Endodermal cell (in vitro differentiated cells): ENCODE results near the gene PHC2. TPM values are rescaled to one million over a fixed set of nuclear protein-coding genes. Genes with fewer than 3 reads are reported as not detected.

ENCODE experiments used
- DNase-seq: peaks from one replicate; pipeline ENCODE4 v3.0.0-alpha.2; 2017
- H3K27ac ChIP-seq: 2 replicates; pipeline ENCODE4 v1.5.1; 2013; ENCODE audit warnings: mild to moderate bottlenecking, low read depth, low read length, moderate library complexity
- H3K27me3 ChIP-seq: 2 replicates; pipeline ENCODE4 v1.6.1; 2013; ENCODE audit warnings: mild to moderate bottlenecking, low read length, moderate library complexity; ENCODE audit not compliant: insufficient read depth, control insufficient read depth, poor library complexity, severe bottlenecking
- H3K36me3 ChIP-seq: 2 replicates; pipeline ENCODE4 v1.7.0; 2013; ENCODE audit warnings: mild to moderate bottlenecking, low read length, moderate library complexity; ENCODE audit not compliant: control insufficient read depth, insufficient read depth
- H3K4me1 ChIP-seq: one replicate; pipeline ENCODE4 v1.7.0; 2013; ENCODE audit warnings: low read length; ENCODE audit not compliant: control insufficient read depth, insufficient read depth
- H3K4me3 ChIP-seq: 2 replicates; pipeline ENCODE4 v1.5.1; 2013; ENCODE audit warnings: mild to moderate bottlenecking, low read length, moderate library complexity
- H3K9ac ChIP-seq: 2 replicates; pipeline ENCODE4 v1.6.1; 2013; ENCODE audit warnings: mild to moderate bottlenecking, low read length, moderate library complexity; ENCODE audit not compliant: poor library complexity, severe bottlenecking; ENCODE audit errors: extremely low read depth
- H3K9me3 ChIP-seq: 2 replicates; pipeline ENCODE4 v1.6.1; 2013; ENCODE audit warnings: mild to moderate bottlenecking, low read length, moderate library complexity; ENCODE audit not compliant: control insufficient read depth
- H3K27ac Mint-ChIP-seq: 2 replicates; pipeline ENCODE4 v1.8.0; 2020; ENCODE audit warnings: mixed read lengths
- H3K27me3 Mint-ChIP-seq: 2 replicates; pipeline ENCODE4 v1.8.0; 2021; ENCODE audit warnings: mild to moderate bottlenecking, mixed read lengths; ENCODE audit not compliant: insufficient read depth
- H3K36me3 Mint-ChIP-seq: 2 replicates; pipeline ENCODE4 v1.8.0; 2020; ENCODE audit warnings: low read depth, mixed read lengths
- H3K4me1 Mint-ChIP-seq: 2 replicates; pipeline ENCODE4 v1.8.0; 2020; ENCODE audit warnings: mixed read lengths
- H3K4me3 Mint-ChIP-seq: 2 replicates; pipeline ENCODE4 v1.8.0; 2020; ENCODE audit warnings: mild to moderate bottlenecking, moderate library complexity, mixed read lengths
- H3K9me3 Mint-ChIP-seq: 2 replicates; pipeline ENCODE4 v1.8.0; 2020; ENCODE audit warnings: mild to moderate bottlenecking, mixed read lengths
- CTCF ChIP-seq: fragments of 200-600 bp; sonication (generic); conservative IDR thresholded peaks from 2 replicates; pipeline ENCODE4 v1.5.0; 2021; ENCODE audit warnings: antibody characterized with exemption, mild to moderate bottlenecking
- WGBS, 2 experiments: methylation state at CpG; one replicate each; pipeline versions ENCODE4 v1.1.5 to v1.1.7; 2013; ENCODE audit warnings: missing lambda C conversion rate in 2 of 2, mixed read lengths in 1 of 2; ENCODE audit not compliant: insufficient coverage in 1 of 2, insufficient read length in 1 of 2; 5-methylcytosine and 5-hydroxymethylcytosine counted together
- total RNA-seq, 2 donors: library from RNA; stranded (reverse); fragmentation: NEBNext Ultra II Directional in 1 of 2; extraction: Animal tissue kit (Norgen Biotek cat#: 25700) in 1 of 2; gene quantifications; 2 replicates in 1 of 2; 3 replicates in 1 of 2; pipeline ENCODE4 v1.2.1, GENCODE V29; 2021

PHC2 gene
- total RNA-seq, 2 donors from 2014 or later: 32.1 to 43.9 TPM

DNA sequence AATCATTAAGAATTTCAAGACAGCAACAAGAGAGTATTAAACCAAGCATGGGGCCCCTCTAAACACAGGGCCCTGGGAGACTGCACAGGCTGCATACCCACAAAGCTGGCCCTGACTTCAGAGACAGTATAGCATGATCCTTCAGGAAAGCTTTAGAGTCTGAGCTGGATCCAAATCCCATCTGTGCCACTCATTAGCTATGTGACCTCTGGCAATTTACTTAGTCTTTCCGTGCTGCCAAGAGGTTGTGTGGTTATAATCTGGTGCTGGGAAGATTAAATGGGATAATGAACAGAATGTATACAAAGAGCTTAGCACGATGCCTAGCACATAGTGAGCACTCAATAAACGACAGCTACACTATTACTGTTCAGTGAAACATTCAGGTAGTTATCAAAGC lies 4.0 kb downstream of the PHC2 start:
- H3K9me3 Mint-ChIP-seq: no peaks in the 10 kb centered on the region
- WGBS, 2 experiments: 93 to 100% methylated on average over 1 to 3 of the region's 3 CpGs

DNA sequence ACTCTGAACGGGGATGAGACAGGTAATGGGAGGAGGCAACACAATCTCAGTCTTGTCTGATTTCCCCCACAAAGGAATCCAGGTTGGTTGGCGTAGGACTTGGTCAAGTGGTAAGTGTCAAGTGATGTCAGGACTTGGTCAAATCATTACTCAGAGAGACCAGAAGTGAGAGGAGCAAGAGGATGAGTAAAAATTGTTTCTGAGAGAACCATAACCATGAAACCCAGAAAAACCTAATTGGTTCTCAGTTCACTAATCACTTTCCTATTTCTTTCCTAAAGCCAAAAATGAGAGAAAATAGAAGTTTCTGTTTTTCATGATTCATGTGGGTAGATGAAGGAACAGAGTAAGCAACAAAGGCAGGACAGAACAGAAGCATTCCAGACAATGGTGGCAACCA lies 5.0 kb downstream of the PHC2 start:
- WGBS, 2 experiments: 93% methylated on average over 2 of the region's 2 CpGs; no CpG with 5 or more reads in 1 of the 2 experiments
- H3K4me1 Mint-ChIP-seq: no peaks in the 10 kb centered on the region
- H3K9me3 Mint-ChIP-seq: no peaks in the 10 kb centered on the region
- Histone ChIP-seq H3K4me1 (peaks cover 8% of the 10 kb centered on the region), H3K36me3 (no peaks in the 10 kb centered on the region), H3K9me3 (no peaks in the 10 kb centered on the region), H3K9ac (no peak overlapping the region), H3K27me3 (peaks cover 27% of the 10 kb centered on the region), H3K4me3 (no peak overlapping the region), H3K27ac (no peak overlapping the region)
- TF ChIP-seq CTCF: no peak
- H3K27ac Mint-ChIP-seq: no peak overlapping the region
- H3K36me3 Mint-ChIP-seq: no peaks in the 10 kb centered on the region
- no peak for DNase-seq
- H3K4me3 Mint-ChIP-seq: no peak overlapping the region
- H3K27me3 Mint-ChIP-seq: peaks cover 5% of the 10 kb centered on the region

More for the DNA sequence above, 4.0 kb downstream of the PHC2 start:
- Mint-ChIP-seq H3K36me3 (no peaks in the 10 kb centered on the region), H3K27me3 (peaks cover 7% of the 10 kb centered on the region), H3K4me1 (no peaks in the 10 kb centered on the region), H3K27ac (no peak overlapping the region), H3K4me3 (no peak overlapping the region)
- Histone ChIP-seq H3K4me1 (peaks cover 8% of the 10 kb centered on the region), H3K27ac (no peak overlapping the region), H3K36me3 (no peaks in the 10 kb centered on the region), H3K9me3 (no peaks in the 10 kb centered on the region), H3K4me3 (no peak overlapping the region), H3K9ac (no peak overlapping the region), H3K27me3 (peaks cover 27% of the 10 kb centered on the region)
- no peak for TF ChIP-seq CTCF
- no peak for DNase-seq

DNA sequence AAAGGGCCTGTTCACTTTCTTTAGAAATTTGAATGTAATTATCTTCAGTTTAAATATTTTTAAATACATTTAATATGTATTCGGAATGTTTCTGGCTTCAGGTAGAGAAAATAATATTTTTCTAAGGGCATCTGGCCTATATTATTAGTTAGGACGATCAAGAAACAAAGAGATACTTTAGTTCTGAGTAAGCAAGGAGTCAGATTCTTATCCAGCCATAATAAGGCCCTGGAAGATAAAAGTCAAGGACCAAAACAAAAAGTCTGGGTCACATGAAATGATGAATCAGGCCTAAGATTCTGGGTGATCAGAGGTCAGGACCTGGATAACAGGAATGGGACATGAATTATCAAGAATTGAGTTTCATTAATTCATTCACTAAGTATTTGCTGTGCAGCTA lies 6.3 kb downstream of the PHC2 start:
- Mint-ChIP-seq H3K9me3 (no peaks in the 10 kb centered on the region), H3K4me1 (no peaks in the 10 kb centered on the region), H3K27me3 (peaks cover 5% of the 10 kb centered on the region), H3K27ac (no peak overlapping the region), H3K36me3 (no peaks in the 10 kb centered on the region), H3K4me3 (no peak overlapping the region)
- peaks cover 22% of the 10 kb centered on the region for H3K27me3 ChIP-seq
- H3K27ac ChIP-seq: no peak overlapping the region
- no peak for TF ChIP-seq CTCF
- 74 to 100% methylated on average over 1 to 2 of the region's 2 CpGs for WGBS, 2 experiments
- no peak overlapping the region for H3K4me3 ChIP-seq
- DNase-seq: no peak
- no peaks in the 10 kb centered on the region for H3K9me3 ChIP-seq
- no peak overlapping the region for H3K9ac ChIP-seq
- H3K36me3 ChIP-seq: no peaks in the 10 kb centered on the region
- H3K4me1 ChIP-seq: peaks cover 4% of the 10 kb centered on the region
